ENCODE data around the gene TNIK. TPM values are rescaled to one million over a fixed set of nuclear protein-coding genes. Genes with fewer than 3 reads are reported as not detected.

Gene TNIK
- total RNA-seq, 1 donor from 2014 or later, result 76.7 TPM

GRCh38 chr3:171023566-171023965 is 436.6 kb downstream of the TNIK start:
- no peak for DNase-seq

DNA sequence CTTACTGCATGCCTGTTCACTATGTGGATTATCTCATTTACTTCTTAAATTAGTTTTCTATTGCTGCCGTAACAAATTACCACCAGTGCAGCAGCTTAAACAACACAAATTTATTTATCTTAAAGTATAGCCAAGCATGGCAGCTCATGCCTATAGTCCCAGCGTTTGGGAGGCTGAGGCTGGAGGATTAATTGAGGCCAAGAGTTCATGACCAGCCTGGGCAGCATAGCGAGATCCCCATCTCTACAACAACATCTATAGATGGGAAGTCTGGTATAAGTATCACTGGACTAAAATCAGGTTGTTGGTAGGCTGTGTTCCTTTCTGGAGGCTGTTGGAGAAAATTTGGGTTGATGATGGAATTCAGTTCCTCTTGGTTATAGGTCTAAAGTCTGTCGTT is 438.8 kb downstream of the TNIK start:
- DNase-seq, result no peak

DNA sequence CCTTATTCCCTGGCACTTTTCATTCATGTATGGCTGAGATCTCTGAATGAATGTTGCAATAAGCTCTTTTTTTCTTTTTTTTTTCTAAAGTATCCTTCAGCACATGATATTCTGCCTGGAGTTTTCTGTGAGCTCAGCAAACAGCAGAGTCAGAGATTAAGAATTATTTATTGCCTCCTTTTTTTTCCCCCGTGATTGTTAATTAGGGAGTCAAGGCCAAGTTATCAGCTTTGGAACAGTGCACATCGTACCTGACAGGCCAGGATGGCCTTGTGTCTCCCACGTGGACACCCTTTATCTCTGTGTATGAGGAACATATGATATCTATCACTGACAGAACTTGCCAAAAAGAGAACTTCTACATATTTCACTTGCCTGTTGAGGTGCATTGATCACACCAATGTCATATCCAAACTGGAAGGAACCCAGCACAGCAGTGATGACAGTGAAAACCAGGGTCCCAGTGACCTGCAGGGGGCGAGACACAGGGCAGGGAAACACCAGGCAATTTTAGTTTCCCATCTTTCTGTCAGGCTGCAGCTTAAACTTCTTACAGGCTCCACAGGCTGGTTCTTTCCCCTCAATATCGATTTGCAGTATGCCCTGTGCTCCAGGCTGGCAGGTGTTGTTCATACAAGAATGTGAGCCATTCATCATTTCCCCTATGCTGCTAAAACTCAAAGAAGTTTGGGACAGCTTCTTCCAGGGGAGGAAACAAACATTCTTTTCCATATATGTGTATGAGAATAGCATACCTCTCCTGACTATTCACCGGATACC is 441.9 kb downstream of the TNIK start:
- no peak for DNase-seq

GRCh38 chr3:171013822-171014748 is 446.1 kb downstream of the TNIK start:
- no peak for DNase-seq

DNA sequence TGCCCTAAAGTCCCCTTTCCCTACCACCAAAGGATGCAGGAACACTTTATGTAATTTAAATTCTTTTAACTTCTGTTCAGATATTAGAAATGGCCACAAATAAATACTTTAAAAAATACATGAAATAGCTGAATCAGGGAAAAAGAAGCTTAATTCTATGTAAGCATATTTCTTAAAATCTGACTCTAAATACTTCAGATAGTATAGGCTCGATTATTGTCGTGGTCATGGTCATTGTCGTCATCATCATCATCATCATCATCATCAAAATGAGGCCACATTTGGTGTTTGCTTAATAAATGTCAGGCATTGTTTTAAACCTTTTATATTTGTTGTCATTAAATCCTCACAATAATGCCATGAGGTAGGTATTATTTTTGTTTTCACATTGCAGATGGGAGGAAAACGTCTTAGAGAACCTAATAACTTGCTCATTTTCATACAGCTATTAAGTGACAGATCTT is 448.3 kb downstream of the TNIK start:
- no peak for DNase-seq

Small RNA genes within 50 kb of the gene (small RNA-seq; reads per million reads assigned to genes)
- not detected for gene MIR569
- not detected for gene RF00019
- not detected for gene RNU6-348P
